ENCODE measurements around the gene TTC31.

DNA sequence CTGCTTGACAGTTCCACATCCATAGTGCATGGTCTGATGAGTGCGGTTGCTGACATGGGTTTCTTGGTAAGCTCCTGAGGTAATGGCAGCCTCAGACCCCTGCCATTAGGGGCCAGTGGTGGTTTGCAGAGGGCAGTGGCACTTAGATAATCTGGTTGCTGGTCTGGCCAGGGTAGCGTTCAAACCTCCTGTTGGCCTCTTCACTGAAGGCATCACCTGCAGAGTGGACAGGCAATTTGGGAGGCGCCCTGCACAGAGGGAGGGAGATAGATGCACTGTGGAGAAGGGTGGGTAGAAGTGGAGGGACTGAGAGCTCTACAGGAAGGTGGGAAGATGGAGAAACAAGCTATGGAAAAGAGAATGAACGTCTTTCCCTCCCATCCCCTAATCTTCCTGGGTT lies 50.6 kb downstream of the TTC31 start:
- TF ChIP-seq POLR2A (IDR thresholded peaks at IDR 0.05; ENCODE audit: low read length), result peak; percentile 29
- TF ChIP-seq GATA1 (IDR thresholded peaks at IDR 0.05; ENCODE audit: low read depth, low read length), result no peak
